Renal cortical epithelial cell (primary cell): ENCODE measurements around the gene ALPI. TPM values are rescaled to one million over a fixed set of nuclear protein-coding genes. Genes with fewer than 3 reads are reported as not detected.
"Not testable (repeated sequence)": the region's sequence is repeated elsewhere in the genome, so short reads cannot be mapped to it uniquely, and the experiment has no call there.

Source experiments
- DNase-seq: peaks from one replicate; pipeline ENCODE4 v3.0.0-alpha.2; 2011; ENCODE audit warnings: low read depth
- total RNA-seq: library from RNA; depleted of rRNA; stranded (reverse); fragments of >200 nt; gene quantifications from 2 replicates; pipeline ENCODE4 v1.2.3, GENCODE V29; 2014

The ALPI gene
- total RNA-seq = not detected in 2 replicates

GRCh38 chr2:232455426-232456255, at the start of gene ALPI:
Gene ALPI (plus strand): TSS chr2:232456153. CDS start chr2:232456200, 47 bp downstream.
- no peak for DNase-seq

- DNase-seq = no peak
These were observed 49.2 kb upstream of the ALPI start, which contains the start of gene ALPG for GRCh38 chr2:232406556-232407310. Gene ALPG (plus strand): TSS chr2:232406844. CDS start chr2:232406895, 51 bp downstream.

- not testable (repeated sequence) for DNase-seq
These were observed 48.4 kb upstream of the ALPI start for GRCh38 chr2:232407428-232408150.

GRCh38 chr2:232408269-232408668, 47.7 kb upstream of the ALPI start:
- DNase-seq = not testable (repeated sequence)

- not testable (repeated sequence) for DNase-seq
These were observed 46.3 kb upstream of the ALPI start for GRCh38 chr2:232409617-232410016.

GRCh38 chr2:232410238-232410900, 45.6 kb upstream of the ALPI start:
- no peak for DNase-seq

GRCh38 chr2:232411901-232412629, 43.9 kb upstream of the ALPI start:
- no peak for DNase-seq

GRCh38 chr2:232412986-232413385, 43.0 kb upstream of the ALPI start:
- DNase-seq = no peak

GRCh38 chr2:232415138-232415690, 40.7 kb upstream of the ALPI start:
- no peak for DNase-seq

GRCh38 chr2:232415736-232416520, 40.0 kb upstream of the ALPI start:
- DNase-seq = no peak

- no peak for DNase-seq
These were observed 39.2 kb upstream of the ALPI start for GRCh38 chr2:232416521-232417470.

- DNase-seq = no peak
These were observed 38.5 kb upstream of the ALPI start for GRCh38 chr2:232417489-232417888.

GRCh38 chr2:232418056-232418455, 37.9 kb upstream of the ALPI start:
- no peak for DNase-seq

GRCh38 chr2:232418466-232419244, 37.3 kb upstream of the ALPI start:
- no peak for DNase-seq

- DNase-seq = no peak
These were observed 36.5 kb upstream of the ALPI start for GRCh38 chr2:232419245-232420072.

- no peak for DNase-seq
These were observed 35.9 kb upstream of the ALPI start for GRCh38 chr2:232420073-232420454.
